HG02759 (cell line): ENCODE results near the gene JADE1.
A peak's percentile ranks its signal among the peaks of the same experiment; 100 is the strongest.

Experiments
- ATAC-seq: cut with Tn5 transposase; IDR thresholded peaks from one replicate; pipeline ENCODE4 v1.9.1; 2021; ENCODE audit warnings: mild to moderate bottlenecking, moderate library complexity; ENCODE audit not compliant: unreplicated experiment

The JADE1 gene

DNA sequence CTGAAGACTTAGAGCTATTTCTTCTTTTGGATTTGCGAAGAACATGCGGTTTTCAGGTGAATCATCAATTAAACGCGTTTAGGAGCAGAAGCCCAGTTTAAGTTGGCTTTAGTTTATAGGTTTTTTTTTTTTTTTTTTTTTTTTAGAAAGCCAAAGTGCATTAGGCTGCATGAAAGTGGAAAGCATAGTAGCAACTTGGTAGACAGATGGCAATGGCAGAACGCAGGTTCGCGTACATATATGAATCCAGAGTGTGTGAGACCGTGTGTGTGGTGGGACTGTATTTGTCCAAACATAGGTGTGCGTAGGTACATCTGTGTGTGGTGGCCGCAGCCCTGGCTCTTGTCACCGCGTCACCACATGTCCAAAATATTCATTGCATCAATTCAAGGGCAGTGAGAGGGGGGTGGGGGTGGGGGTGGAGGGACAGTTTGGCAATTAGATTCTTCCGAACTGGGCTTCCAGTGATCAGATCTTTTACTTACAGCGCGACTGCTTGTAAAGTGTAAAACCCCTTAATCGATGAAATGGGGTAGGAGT is 901 bp downstream of the JADE1 start:
- ATAC-seq, result no peak

DNA sequence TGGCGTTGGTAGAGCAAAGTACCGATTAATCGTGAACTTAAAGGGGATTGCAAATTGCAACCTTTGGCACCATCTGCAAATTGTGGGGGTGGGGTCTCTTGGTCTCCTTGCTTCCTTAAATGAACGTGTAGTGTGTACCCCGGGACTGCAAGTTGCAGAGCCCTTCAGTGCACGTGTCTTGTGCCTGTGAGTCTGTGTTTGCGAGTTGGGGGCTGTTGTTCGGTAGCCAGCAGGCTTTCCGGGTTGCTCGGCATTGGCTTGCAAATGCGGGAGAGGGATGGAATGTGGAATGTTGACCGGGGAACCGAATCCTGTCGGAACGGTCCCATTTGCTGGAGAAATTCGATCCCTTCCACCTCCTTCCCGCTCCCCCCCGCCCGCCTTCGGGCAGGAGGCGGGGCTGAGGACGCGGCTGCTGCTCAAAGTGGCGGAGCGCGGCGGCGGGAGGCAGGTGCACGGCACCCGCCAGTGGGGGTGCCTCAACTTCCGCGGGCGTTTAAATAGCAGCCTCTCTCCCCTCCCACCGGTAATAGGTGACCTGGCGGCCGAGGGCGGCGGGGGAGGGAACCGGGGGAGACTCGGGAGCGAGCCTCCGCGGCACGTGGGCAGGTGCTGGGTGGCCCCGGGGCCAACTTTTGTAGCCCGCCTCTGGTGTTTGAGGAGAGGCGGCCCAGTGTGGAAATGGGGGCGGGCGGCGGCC is 1.5 kb downstream of the JADE1 start:
- ATAC-seq, result peak; percentile 49

DNA sequence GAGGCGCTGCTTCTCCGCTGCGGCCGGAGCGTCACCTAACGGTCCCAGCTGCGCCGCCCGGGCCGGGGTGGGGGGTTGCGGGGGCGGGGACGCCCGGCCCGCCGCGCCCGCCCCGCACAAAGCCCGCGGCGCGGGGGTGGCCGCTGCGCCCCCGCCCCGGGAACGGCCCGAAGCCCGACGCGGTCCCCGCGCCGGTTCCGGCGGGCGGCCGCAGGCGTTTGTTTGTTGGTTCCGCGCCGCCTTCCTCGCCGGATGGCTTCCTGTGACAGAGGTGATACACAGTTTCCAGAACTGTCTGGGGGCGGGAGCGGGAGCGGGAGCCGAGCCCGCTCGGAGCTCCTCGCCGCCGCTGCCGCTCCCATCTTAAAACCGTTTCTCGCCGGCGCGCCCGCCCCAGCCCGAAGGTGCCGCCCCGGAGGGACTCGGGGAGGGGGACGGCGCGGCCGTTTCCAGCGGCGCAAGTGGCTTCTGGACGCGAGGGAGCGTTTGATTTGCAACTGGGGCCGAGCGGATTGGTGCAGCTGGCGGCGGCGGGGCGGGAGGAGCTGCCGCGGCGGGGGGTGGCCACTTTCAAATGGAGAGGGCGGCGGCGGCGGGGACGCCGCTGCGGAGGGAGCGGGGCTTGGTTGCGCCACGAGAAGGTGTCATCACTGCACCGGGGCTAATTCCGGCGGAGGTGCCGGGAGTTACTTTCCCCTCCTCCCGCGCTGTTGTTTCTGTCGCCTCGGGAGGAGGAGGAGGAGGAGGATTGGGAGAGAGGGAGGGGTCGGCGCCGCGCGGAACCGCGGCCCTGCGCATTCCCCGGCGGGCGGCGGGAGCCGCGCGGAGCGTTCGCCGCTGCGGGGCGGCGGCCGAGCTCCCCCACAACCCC is 2.3 kb downstream of the JADE1 start:
- peak; percentile 53 for ATAC-seq

DNA sequence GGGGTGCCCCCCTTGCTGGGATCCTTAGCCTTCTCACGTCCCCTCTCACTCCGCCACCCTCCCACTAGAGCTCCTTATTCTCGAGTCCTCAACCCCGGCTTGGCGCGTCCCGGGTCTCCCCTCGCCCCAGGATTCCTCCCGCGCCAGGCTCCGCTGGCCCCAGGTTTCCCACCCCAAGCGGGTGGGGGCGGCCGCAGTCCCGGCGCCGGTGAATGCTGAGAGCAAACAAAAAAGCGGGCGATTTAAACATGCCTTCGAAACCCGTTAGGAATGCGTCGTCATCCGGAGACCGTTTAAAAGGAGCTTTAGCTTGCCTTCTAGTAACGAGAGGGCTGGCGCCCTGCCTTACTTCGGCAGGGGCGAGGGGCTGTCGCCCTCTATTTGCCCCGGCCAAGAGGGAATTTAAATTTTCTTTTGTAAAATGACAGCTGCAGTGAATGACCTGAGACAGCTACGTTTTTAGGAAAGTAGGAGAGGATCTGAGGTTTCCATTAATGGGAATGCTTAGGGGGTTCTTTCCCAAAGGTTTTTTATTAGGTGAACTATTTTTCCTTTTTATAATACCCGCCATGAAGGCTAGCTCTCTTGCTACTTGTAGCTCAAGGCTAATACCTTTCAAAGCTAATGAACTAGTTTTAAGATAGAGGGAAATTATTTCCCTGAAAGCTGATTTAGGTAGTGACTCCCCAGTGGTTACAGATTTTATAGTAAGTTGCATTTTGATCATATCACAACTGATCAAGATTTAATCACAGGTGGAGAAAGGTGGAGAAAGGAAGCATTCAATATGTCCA is 3.1 kb downstream of the JADE1 start:
- ATAC-seq, result no peak

DNA sequence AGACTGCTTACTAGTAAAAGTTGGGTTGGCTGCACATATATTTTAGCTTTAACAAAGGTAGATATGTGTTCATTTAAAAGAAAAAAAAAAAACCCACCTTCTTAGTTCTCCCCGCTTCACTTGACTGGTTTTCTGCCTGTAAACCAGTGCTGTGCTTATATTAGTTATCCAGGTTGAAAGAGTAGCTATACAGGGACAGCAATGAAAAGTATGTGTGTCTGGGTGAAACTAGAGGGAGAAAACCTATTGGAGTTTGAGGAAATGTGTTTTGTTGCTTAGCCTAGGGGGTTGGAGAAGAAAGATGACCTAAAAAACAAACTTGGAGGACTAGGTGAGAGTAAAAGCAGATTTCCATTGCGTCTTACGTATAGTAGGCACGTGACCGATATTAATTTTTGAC is 4.5 kb downstream of the JADE1 start:
- no peak for ATAC-seq

DNA sequence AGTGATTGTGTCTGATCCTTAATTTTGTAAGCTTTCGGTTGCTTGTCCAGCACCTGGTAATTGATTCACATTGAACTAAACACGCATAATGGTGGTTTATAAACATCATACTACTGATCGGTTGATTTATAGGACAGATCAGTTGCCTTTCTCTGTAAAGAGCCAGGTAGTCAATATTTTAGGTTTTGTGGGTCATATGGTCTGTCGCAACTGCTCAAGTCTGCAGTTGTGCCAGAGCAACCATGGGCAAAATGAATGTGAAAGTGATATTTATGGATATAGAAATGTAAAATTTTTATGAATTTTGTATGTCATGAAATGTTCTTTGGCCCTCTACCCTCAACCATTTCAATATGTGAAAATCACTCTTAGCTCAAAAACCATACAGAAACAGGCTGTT is 8.9 kb downstream of the JADE1 start:
- no peak for ATAC-seq

DNA sequence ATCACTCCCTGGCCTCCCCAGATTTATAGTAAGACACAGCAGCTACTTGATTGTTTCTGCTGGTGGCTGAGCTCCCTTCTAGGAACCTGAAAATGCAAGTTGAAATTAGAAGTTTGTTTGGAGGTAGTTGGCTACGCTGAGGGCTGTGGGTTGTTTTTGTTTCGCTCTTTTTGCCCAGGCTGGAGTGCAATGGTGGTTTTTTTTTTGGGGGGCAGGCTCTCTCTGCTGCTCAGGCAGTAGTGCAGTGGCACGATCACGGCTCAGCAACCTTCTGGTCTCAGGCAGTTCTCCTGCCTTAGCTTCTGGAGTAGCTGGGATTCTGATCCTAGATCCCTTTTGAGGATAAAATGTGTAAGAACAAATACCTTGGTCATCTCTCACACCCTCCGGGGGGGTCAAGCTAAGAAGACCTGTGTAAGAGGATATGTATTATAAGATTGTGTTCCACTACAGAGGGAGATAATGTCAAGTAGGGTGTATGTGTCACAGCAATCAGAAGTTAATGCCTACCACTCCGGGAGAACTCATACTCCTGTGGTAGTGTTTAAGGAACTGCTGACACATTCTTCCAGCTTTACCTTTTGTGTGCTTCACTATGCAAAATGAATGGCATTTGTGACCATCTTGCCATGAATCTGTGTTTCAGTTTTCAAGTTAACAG is 9.7 kb downstream of the JADE1 start:
- ATAC-seq, result no peak

DNA sequence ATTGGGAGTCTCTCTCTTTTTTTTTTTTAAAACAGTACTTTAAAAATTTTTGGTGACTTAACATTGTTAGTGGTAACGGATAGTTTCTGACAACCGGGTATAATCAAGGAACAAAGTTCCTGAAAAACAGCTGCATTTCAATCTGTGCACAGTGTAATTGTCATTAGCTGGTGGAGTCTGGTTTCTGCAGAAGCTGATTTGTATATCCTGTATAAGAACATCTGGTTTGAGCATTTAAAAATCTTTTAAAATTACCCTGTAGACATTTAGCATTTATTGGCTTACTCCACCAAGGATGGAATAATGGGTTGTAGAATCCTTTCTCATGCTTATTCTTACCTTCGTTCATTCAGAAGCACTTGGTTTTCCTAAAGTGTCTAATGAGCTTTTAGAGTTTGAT is 11.2 kb downstream of the JADE1 start:
- no peak for ATAC-seq

DNA sequence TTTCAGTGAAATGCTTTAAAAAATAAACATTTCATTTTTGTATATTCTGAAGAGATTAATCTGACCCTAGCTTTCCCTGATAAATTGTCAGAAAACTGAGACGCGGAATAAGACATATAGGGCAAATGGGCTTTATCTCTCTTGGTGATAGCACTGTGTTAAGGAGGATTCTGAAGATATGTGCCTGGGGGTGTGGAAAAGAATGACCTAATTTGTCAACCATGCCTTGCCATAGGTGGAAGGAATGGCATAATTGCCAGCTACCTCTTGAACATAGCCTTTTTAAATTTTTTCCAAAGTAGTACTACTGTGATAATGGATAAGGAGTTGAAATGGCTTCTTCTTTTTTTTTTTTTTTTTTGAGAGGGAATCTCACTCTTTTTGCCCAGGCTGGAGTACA is 11.7 kb downstream of the JADE1 start:
- ATAC-seq, result no peak

DNA sequence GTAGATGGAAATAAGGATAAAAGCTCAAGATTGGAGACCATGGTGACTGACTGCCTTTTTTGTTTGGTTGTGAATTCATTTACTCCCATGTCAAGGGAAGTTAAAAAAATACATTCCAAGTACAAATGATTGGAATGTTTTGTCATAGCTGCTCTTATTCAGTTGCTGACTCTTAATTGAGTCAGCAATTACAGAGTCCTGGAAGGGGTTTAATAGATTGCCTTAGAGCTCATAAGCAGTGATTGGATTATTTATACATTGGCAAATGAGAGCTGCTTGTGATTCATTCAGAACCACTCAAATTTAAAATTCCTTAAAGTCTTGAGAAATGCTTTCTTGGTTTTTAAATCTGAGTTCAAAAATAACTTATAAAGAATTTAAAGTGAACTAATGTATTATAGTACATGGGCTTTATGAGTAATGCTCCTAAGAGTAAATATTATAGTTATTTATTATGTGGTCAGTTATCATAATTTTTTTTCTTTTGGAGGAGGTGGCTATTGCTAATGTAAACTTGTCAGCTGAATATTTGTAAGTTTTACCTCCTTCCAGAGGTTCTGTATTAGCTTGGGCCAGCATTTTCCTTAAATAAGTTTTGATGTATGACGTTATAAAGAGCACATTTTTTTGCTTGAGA is 13.6 kb downstream of the JADE1 start:
- ATAC-seq, result no peak

DNA sequence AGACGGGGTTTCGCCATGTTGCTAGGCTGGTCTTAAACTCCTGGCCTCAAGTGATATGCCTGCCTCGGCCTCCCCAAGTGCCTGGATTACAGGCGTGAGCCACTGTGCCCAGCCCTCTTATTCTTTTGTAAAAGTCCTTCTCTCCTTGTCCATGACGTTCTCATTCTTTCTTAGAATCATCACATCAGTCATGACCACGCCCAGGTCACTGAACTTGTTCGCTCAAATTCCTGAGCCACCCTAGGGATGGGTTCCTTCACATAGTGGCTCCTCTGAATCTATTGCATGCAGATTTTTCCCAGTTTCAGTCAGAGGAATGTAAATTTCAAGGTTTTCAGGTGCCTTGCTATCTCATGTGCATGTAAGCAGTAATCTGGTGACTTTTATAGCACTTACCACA is 15.7 kb downstream of the JADE1 start:
- ATAC-seq, result no peak

DNA sequence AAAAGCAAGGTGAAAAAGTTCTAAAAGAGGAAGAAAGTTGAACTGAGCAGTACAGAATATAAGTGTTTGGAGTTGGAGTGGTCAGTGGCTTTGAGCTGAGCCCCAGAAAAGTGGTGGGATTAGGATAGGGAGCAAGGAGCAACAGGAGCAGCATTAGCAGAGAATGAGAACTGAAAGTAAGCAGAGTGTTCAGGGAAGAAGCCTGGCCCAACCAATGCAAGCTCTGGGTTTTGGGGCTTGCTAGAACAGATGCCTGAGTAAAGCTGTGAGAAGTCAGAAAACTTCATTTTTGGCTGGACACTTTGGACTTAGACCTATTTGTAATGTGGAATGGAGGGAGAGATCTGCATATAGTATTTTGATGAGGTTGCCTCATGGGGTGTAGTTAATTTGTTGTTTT is 17.8 kb downstream of the JADE1 start:
- ATAC-seq, result peak; percentile 26

DNA sequence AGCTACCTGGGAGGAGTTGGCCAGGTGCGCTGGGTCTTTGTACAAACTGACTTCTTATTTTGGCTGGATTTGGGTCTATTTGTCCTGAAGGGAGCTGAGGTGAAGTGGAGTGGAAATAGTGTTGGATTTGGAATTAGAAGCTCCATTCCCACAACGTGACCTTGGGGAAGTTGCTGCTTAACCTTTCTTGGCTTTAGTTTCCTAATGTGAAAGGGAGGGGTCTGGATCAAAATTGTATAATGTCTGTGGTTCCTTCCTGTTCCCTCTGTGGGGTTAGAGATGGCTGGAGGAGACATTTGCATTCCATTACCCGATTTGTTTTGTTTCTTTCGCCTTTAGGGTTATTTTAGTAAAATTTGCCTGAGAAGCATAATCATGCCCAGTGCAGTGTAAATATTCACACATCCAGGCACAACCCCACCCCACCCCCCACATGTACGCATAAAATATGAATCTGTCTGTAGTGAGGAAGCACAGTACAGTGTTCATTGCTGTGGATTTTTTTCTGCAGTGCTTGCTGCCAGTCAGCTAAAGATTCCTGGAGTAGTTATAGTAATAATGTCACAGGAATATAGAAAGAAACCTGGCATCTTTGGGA is 21.5 kb downstream of the JADE1 start:
- ATAC-seq, result peak; percentile 22

DNA sequence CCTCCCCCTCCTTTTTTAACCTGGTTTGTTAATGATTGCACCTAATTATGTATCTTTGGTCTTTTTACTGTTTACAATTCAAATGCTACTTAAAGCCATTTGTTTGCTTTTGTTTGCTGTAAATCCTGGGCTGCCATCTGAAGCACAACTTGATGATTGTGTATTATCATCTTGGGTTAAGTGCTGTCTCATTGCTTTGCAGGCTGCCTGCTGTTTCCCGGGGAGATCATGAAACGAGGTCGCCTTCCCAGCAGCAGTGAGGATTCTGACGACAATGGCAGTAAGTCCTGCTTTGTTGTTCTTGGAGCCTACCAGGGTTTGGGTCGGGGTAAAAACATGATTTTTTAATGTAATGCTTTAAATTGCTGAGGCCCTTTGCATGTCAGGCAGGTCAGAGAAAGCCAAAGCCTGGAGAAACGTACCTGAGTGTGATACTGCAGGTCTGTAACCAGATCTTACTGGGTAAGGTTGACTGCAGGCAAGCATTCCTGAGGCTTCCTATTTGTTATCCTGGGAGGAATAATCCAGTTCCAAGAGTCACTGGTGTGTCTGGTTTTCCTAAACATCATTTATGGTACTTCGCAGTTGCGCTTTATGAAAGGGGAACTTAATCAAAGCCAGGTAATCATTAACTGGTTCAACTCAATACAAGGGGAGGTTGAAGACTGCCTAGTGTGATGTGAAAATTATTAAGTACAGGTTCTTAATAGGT is 22.2 kb downstream of the JADE1 start:
- peak; percentile 54 for ATAC-seq

DNA sequence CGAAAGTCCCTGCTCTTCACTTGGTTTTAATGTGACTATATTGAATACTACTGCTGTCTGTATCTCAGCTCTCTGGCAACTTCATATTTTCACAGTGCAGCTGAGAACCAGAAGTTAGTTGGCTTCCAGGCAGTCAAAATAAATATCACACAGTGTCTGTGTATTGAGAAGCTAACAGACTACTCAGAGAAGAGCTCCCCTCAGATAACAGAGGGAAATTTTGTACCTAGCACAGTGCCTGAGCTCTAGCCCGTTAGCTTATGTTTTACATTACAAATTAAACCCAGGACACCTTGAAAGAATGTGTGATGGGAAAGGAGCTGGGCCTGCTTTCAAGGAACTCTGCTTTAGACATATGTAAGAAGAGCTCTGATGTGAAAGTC is 22.7 kb downstream of the JADE1 start:
- peak; percentile 14 for ATAC-seq

DNA sequence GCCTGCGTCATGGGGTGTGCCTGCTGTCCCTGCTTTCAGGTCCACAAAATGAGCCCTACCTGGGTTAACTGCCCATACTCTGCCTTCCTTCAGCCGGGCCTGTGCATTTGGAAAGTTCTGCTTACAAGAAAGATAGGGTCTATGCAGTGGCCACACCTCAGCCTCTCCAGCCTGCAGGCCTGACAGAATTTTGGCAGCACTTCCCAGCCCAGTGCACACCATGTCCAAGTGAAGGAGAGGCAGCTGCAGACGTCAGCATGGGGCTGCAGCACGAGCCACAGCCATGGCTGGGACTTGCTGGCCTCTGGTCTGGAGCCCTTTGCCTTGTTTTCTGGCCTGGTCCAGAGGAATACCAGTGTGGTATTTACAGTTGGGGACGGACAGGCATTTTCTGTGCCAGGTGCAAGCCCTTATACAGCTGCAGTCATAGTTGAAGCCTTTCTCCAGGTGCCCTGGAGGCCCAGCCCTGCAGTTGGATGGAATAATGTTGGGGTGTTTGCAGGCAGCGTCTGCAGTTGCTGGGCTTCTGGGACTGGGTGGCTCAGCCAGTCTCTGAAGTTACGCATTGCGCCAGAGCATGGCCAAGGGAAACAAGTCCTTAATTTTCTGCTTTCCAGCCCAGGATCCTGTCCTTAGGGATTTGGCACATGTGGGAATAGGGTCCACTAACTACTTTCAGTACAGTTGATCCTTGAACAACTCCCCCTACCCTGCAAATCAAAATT is 26.2 kb downstream of the JADE1 start:
- no peak for ATAC-seq

DNA sequence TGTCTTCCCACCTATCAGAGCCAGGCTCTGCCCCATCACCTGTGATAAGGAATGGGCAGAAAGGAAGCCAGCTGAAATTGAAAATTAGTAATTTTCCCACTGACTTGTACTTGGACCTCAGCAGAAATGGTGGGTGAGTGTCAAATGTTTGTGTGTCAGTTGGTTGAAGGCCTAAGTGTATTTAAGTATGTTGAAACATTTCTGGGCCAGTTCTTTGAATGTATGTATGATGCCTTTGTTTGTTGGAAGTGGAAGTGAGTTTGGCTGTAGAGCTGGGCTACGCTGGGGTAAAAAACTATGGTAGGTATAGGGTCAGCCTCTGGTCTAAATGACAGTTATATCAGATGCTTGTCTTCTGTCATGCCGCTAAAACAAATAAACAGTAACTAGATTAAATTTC is 27.7 kb downstream of the JADE1 start:
- no peak for ATAC-seq

DNA sequence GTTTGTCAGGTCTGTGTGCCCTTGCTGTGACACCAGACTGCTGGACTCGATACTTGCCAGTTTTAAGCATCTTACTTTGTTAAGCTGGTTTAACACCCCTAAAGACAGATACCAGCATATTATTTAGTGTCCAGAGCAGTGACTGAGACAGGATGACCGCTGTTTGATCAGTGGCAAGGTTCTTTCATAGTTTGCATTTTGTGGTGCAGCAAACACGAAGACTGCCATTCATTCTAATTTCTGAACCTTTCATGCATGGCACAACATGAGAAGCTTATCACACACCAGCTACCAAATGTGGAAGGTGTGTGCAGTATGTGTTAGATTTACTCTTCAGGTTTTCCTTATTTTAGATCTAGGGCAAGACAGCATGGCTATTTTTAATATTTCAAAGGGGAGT is 28.2 kb downstream of the JADE1 start:
- no peak for ATAC-seq
